Smooth muscle cell (in vitro differentiated cells): ENCODE measurements around the gene ACSL4. TPM values are rescaled to one million over a fixed set of nuclear protein-coding genes. Genes with fewer than 3 reads are reported as not detected.

ENCODE experiments used
- DNase-seq: peaks from one replicate; lab custom pipeline; 2025; ENCODE audit not compliant: unreplicated experiment; lab: John Stamatoyannopoulos, UW
- H2AFZ ChIP-seq: fragments of 200-600 bp; sonication (generic); 2 replicates; pipeline ENCODE4 v1.6.0; 2016; ENCODE audit warnings: antibody characterized with exemption, low read depth, mild to moderate bottlenecking
- H3F3A ChIP-seq: fragments of 200-600 bp; sonication (generic); 2 replicates; pipeline ENCODE4 v1.6.0; 2017; ENCODE audit warnings: antibody characterized with exemption, low read depth
- H3K27ac ChIP-seq: fragments of 200-600 bp; sonication (generic); 2 replicates; pipeline ENCODE4 v1.5.1; 2016; ENCODE audit warnings: low read depth, mild to moderate bottlenecking
- H3K27me3 ChIP-seq: fragments of 200-600 bp; sonication (generic); 2 replicates; pipeline ENCODE4 v1.6.1; 2016; ENCODE audit warnings: low read depth, mild to moderate bottlenecking
- H3K36me3 ChIP-seq: fragments of 200-600 bp; sonication (generic); 2 replicates; pipeline ENCODE4 v1.5.1; 2016; ENCODE audit warnings: low read depth
- H3K4me1 ChIP-seq: fragments of 200-600 bp; sonication (generic); 2 replicates; pipeline ENCODE4 v1.5.1; 2016; ENCODE audit warnings: low read depth
- H3K4me2 ChIP-seq: fragments of 200-600 bp; sonication (generic); 2 replicates; pipeline ENCODE4 v1.6.0; 2016; ENCODE audit warnings: mild to moderate bottlenecking
- H3K4me3 ChIP-seq: fragments of 200-600 bp; sonication (generic); 2 replicates; pipeline ENCODE4 v1.5.1; 2016; ENCODE audit warnings: mild to moderate bottlenecking
- H3K79me2 ChIP-seq: fragments of 200-600 bp; sonication (generic); 2 replicates; pipeline ENCODE4 v1.6.0; 2016; ENCODE audit warnings: low read depth, mild to moderate bottlenecking
- H3K9ac ChIP-seq: fragments of 200-600 bp; sonication (generic); 2 replicates; pipeline ENCODE4 v1.6.0; 2016; ENCODE audit warnings: low read depth
- H3K9me3 ChIP-seq: fragments of 200-600 bp; sonication (generic); replicated peaks from 2 replicates; pipeline ENCODE4 v1.5.1; 2016; ENCODE audit warnings: low read depth
- H4K20me1 ChIP-seq: fragments of 200-600 bp; sonication (generic); 2 replicates; pipeline ENCODE4 v1.6.0; 2016; ENCODE audit warnings: low read depth
- CTCF ChIP-seq: fragments of 200-600 bp; sonication (generic); IDR thresholded peaks from 2 replicates; pipeline ENCODE4 v1.5.1; 2017; ENCODE audit warnings: borderline replicate concordance, mild to moderate bottlenecking, antibody characterized with exemption; ENCODE audit not compliant: insufficient read depth, poor library complexity, severe bottlenecking
- WGBS: methylation state at CpG from one replicate; pipeline ENCODE4 v1.1.7; 2016; ENCODE audit warnings: low lambda C conversion rate; 5-methylcytosine and 5-hydroxymethylcytosine counted together
- polyA plus RNA-seq: library from polyadenylated mRNA; unstranded; fragments of >200 nt; fragmentation: Nextera tagmentation; extraction: Ambion mirVana; gene quantifications from 2 replicates; pipeline ENCODE4 v1.2.1, GENCODE V29; 2016
- total RNA-seq: library from RNA; depleted of rRNA; stranded (reverse); fragments of >200 nt; gene quantifications from 2 replicates; pipeline ENCODE4 v1.2.3, GENCODE V29; 2014

The ACSL4 gene
- total and polyA plus RNA-seq, 2 experiments from 2014 or later = 15.4 to 79.0 TPM

- H2AFZ ChIP-seq = no peak overlapping the region
- no peaks in the 10 kb centered on the region for H3K9me3 ChIP-seq
- no peaks in the 10 kb centered on the region for H3K27me3 ChIP-seq
- peaks cover 4% of the 10 kb centered on the region for H3K4me1 ChIP-seq
- peak overlapping the region; percentile 85 for H3K27ac ChIP-seq
- 42% methylated on average over 1 of the region's 1 CpG for WGBS
- peak overlapping the region; percentile 73 for H3K4me2 ChIP-seq
- H3K9ac ChIP-seq = peak overlapping the region; percentile 12
- H3K4me3 ChIP-seq = no peak overlapping the region
- H3K79me2 ChIP-seq = peaks cover 49% of the 10 kb centered on the region
- peaks cover 25% of the 10 kb centered on the region for H4K20me1 ChIP-seq
- DNase-seq = no peak
- H3K36me3 ChIP-seq = no peaks in the 10 kb centered on the region
- no peaks in the 10 kb centered on the region for H3F3A ChIP-seq
- no peak for TF ChIP-seq CTCF
These were observed 18.6 kb downstream of the ACSL4 start for GRCh38 chrX:109714340-109714958.

- no peak overlapping the region for H3K4me2 ChIP-seq
- H4K20me1 ChIP-seq = peaks cover 64% of the 10 kb centered on the region
- WGBS = 86% methylated on average over 2 of the region's 2 CpGs
- peaks cover 74% of the 10 kb centered on the region for H3K79me2 ChIP-seq
- H3K27ac ChIP-seq = no peak overlapping the region
- no peaks in the 10 kb centered on the region for H3K27me3 ChIP-seq
- no peak for TF ChIP-seq CTCF
- DNase-seq = no peak
- no peaks in the 10 kb centered on the region for H3F3A ChIP-seq
- H3K36me3 ChIP-seq = peaks cover 3% of the 10 kb centered on the region
- H3K9me3 ChIP-seq = no peaks in the 10 kb centered on the region
- no peak overlapping the region for H2AFZ ChIP-seq
- peaks cover 4% of the 10 kb centered on the region for H3K4me1 ChIP-seq
- H3K9ac ChIP-seq = no peak overlapping the region
- H3K4me3 ChIP-seq = no peak overlapping the region
These were observed 22.9 kb downstream of the ACSL4 start for GRCh38 chrX:109710181-109710580.

- no peak for TF ChIP-seq CTCF
- H3K4me2 ChIP-seq = peak overlapping the region; percentile 52
- no peak overlapping the region for H2AFZ ChIP-seq
- peak overlapping the region; percentile 28 for H3K27ac ChIP-seq
- H4K20me1 ChIP-seq = peaks cover 74% of the 10 kb centered on the region
- H3K9me3 ChIP-seq = no peaks in the 10 kb centered on the region
- no peak overlapping the region for H3K4me3 ChIP-seq
- H3K27me3 ChIP-seq = no peaks in the 10 kb centered on the region
- H3K79me2 ChIP-seq = peaks cover 81% of the 10 kb centered on the region
- H3K4me1 ChIP-seq = peaks cover 4% of the 10 kb centered on the region
- 35% methylated on average over 3 of the region's 3 CpGs for WGBS
- no peak overlapping the region for H3K9ac ChIP-seq
- no peak for DNase-seq
- H3K36me3 ChIP-seq = peaks cover 3% of the 10 kb centered on the region
- H3F3A ChIP-seq = no peaks in the 10 kb centered on the region
These were observed 23.9 kb downstream of the ACSL4 start for GRCh38 chrX:109709129-109709631.

- H3K4me2 ChIP-seq = no peak overlapping the region
- H3K36me3 ChIP-seq = peaks cover 3% of the 10 kb centered on the region
- no peak for TF ChIP-seq CTCF
- no peaks in the 10 kb centered on the region for H3K4me1 ChIP-seq
- no peak overlapping the region for H3K9ac ChIP-seq
- no peak for DNase-seq
- H2AFZ ChIP-seq = no peak overlapping the region
- H3K9me3 ChIP-seq = no peaks in the 10 kb centered on the region
- no peaks in the 10 kb centered on the region for H3F3A ChIP-seq
- H4K20me1 ChIP-seq = peaks cover 87% of the 10 kb centered on the region
- H3K27ac ChIP-seq = no peak overlapping the region
- no peak overlapping the region for H3K4me3 ChIP-seq
- H3K27me3 ChIP-seq = no peaks in the 10 kb centered on the region
- 69% methylated on average over 4 of the region's 4 CpGs for WGBS
- peaks cover 76% of the 10 kb centered on the region for H3K79me2 ChIP-seq
These were observed 25.3 kb downstream of the ACSL4 start for GRCh38 chrX:109707720-109708119.
